AG10803 (cell line): ENCODE data around the gene CUL7.

Experiments used
- DNase-seq: peaks from one replicate; pipeline ENCODE4 v3.0.0; 2010; ENCODE audit warnings: low read depth
- H3K4me3 ChIP-seq: 2 replicates; pipeline ENCODE4 v1.5.1; 2011; ENCODE audit warnings: mild to moderate bottlenecking, low read length, control low read depth
- CTCF ChIP-seq: conservative IDR thresholded peaks from 2 replicates; pipeline ENCODE4 v1.5.1; 2011; ENCODE audit warnings: mild to moderate bottlenecking, low read length, control low read depth, inconsistent platforms

The CUL7 gene

DNA sequence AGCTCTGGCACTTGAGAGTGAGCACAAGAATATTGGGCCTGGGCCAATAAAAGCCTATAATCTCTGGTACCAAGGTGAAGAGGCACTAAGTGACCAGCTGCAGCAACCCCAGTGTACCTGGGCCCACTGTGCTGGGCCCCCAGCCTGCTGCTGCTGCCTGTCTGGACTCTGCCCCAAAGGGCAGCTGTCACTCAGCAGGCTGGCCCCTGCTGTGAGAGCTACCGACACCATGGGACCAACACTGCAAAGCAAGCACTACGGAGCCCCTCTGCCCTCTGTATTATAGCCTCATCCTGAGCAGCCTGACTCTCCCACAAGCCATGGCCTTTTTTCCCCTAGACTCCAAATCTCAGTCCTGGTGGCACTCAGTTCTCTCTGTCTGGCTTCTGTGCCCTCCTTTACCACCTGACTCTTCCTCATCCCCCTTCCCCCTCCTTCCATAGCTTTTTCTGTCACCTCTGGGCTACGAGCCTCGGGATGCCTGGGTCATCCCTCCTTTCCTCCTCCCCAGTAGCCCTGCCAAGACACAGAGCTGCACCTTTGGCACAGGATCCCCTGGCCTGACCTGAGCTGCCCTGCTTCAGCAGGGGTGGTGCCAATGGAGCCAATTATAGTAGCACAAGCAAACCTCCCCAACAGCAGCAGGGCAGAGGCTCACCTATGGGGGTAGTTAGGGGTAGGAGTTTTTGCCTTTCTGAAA is 18.0 kb downstream of the CUL7 start:
- H3K4me3 ChIP-seq, result no peak overlapping the region
- DNase-seq, result no peak
- TF ChIP-seq CTCF, result no peak

GRCh38 chr6:43034190-43034525 is 19.5 kb downstream of the CUL7 start:
- DNase-seq, result no peak
- H3K4me3 ChIP-seq, result no peak overlapping the region
- TF ChIP-seq CTCF, result no peak

GRCh38 chr6:43033496-43034189 is 20.0 kb downstream of the CUL7 start:
- DNase-seq, result no peak
- no peak for TF ChIP-seq CTCF
- no peak overlapping the region for H3K4me3 ChIP-seq

GRCh38 chr6:43032326-43032725 is 21.3 kb downstream of the CUL7 start:
- H3K4me3 ChIP-seq, result no peak overlapping the region
- TF ChIP-seq CTCF, result no peak
- DNase-seq, result no peak

- no peak overlapping the region for H3K4me3 ChIP-seq
- DNase-seq, result no peak
- no peak for TF ChIP-seq CTCF
These were observed 24.5 kb downstream of the CUL7 start for GRCh38 chr6:43029120-43029519.

DNA sequence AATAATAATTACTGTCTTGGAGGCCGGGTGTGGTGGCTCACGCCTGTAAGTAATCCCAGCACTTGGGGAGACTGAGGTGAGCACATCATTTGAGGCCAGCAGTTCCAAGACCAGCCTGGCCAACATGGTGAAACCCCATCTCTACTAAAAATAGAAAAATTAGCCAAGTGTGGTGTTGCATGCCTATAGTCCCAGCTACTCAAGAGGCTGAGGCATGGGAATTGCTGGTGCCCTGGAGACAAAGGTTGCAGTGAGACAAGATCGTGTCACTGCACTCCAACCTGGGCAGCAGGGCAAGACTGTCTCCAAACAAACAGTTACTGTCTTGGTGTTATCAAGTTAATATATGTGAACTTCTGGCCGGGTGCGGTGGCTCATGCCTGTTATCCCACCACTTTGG is 27.3 kb downstream of the CUL7 start:
- TF ChIP-seq CTCF, result no peak
- no peak for DNase-seq
- H3K4me3 ChIP-seq, result no peak overlapping the region

GRCh38 chr6:43024436-43024835 is 29.2 kb downstream of the CUL7 start:
- no peak overlapping the region for H3K4me3 ChIP-seq
- TF ChIP-seq CTCF, result no peak
- no peak for DNase-seq
